WTC11 (cell line): ENCODE measurements around the gene UGT1A4. TPM values are rescaled to one million over a fixed set of nuclear protein-coding genes. Genes with fewer than 3 reads are reported as not detected.

Experiments
- ATAC-seq: fragments of 200-7000 bp; cut with Tn5 transposase; 2 replicates; pipeline ENCODE4 v1.10.0; 2021; ENCODE audit warnings: mild to moderate bottlenecking, moderate library complexity
- CTCF ChIA-PET: fragments of 300-600 bp; sonication (Branson Sonifier 250); formaldehyde crosslinking; loops from one replicate; lab custom pipeline; 2021; ENCODE audit warnings: antibody characterized with exemption; lab: Charles Lee
- POLR2A ChIA-PET: fragments of 350-600 bp; sonication (Branson Sonifier 250); formaldehyde crosslinking; loops from one replicate; lab custom pipeline; 2021; ENCODE audit warnings: antibody characterized with exemption; lab: Charles Lee
- DNase-seq: peaks from one replicate; pipeline ENCODE4 v3.0.0; 2021; ENCODE audit warnings: low spot score
- H3K27ac Mint-ChIP-seq: 2 replicates; pipeline ENCODE4 v1.8.0; 2021; ENCODE audit warnings: mixed read lengths
- H3K27me3 Mint-ChIP-seq: 2 replicates; pipeline ENCODE4 v1.8.0; 2021; ENCODE audit warnings: low read depth, mild to moderate bottlenecking, moderate library complexity, mixed read lengths
- H3K36me3 Mint-ChIP-seq: 2 replicates; pipeline ENCODE4 v1.8.0; 2021; ENCODE audit warnings: mixed read lengths
- H3K4me1 Mint-ChIP-seq: 2 replicates; pipeline ENCODE4 v1.8.0; 2022; ENCODE audit warnings: mixed read lengths
- H3K4me3 Mint-ChIP-seq: 2 replicates; pipeline ENCODE4 v1.8.0; 2021; ENCODE audit warnings: mild to moderate bottlenecking, moderate library complexity, mixed read lengths
- H3K9me3 Mint-ChIP-seq: 2 replicates; pipeline ENCODE4 v1.8.0; 2021; ENCODE audit warnings: mixed read lengths
- GABPB1 ChIP-seq: sonication (generic); formaldehyde crosslinking; IDR thresholded peaks from 2 replicates; pipeline ENCODE4 v1.8.1; 2023; ENCODE audit warnings: mild to moderate bottlenecking, missing genetic modification reagents
- JUN ChIP-seq: sonication (generic); formaldehyde crosslinking; IDR thresholded peaks from 2 replicates; pipeline ENCODE4 v1.8.0; 2023; ENCODE audit warnings: mild to moderate bottlenecking, missing genetic modification reagents
- MXD4 ChIP-seq: fragments of 250-450 bp; sonication (Bioruptor Pico); IDR thresholded peaks from 2 replicates; pipeline ENCODE4 v1.8.0; 2021; ENCODE audit warnings: mild to moderate bottlenecking, moderate library complexity, borderline replicate concordance
- NFATC4 ChIP-seq: fragments of 250-450 bp; sonication (Bioruptor Pico); IDR thresholded peaks from 2 replicates; pipeline ENCODE4 v1.9.0; 2021; ENCODE audit warnings: mild to moderate bottlenecking
- TCF7 ChIP-seq: sonication (generic); formaldehyde crosslinking; IDR thresholded peaks from 2 replicates; pipeline ENCODE4 v1.8.0; 2022; ENCODE audit warnings: mild to moderate bottlenecking, low read depth, missing genetic modification reagents, moderate library complexity
- total RNA-seq: library from RNA; stranded (reverse); gene quantifications from 3 replicates; pipeline ENCODE4 v1.2.3, GENCODE V29; 2021
- TF ChIP-seq, protein P1 (sequence below): fragments of 250-450 bp; sonication (Bioruptor Pico); IDR thresholded peaks from 2 replicates; pipeline ENCODE4 v1.8.0; 2021; ENCODE audit warnings: mild to moderate bottlenecking
- TF ChIP-seq, protein P2 (sequence below): sonication (generic); formaldehyde crosslinking; IDR thresholded peaks from 2 replicates; pipeline ENCODE4 v1.8.0; 2022; ENCODE audit warnings: mild to moderate bottlenecking, missing genetic modification reagents
- TF ChIP-seq, protein P3 (sequence below): sonication (generic); formaldehyde crosslinking; IDR thresholded peaks from 2 replicates; pipeline ENCODE4 v1.8.1; 2023; ENCODE audit warnings: mild to moderate bottlenecking, moderate library complexity, missing genetic modification reagents
- TF ChIP-seq, protein P4 (sequence below): sonication (generic); formaldehyde crosslinking; IDR thresholded peaks from 2 replicates; pipeline ENCODE4 v1.8.1; 2022; ENCODE audit warnings: missing genetic modification reagents, borderline replicate concordance
- TF ChIP-seq, protein P5 (sequence below): sonication (generic); formaldehyde crosslinking; conservative IDR thresholded peaks from 2 replicates; pipeline ENCODE4 v1.8.1; 2023; ENCODE audit warnings: mild to moderate bottlenecking, low read depth, missing genetic modification reagents, moderate library complexity
- TF ChIP-seq, protein P6 (sequence below): fragments of 250-450 bp; sonication (Bioruptor Pico); IDR thresholded peaks from 2 replicates; pipeline ENCODE4 v2.1.2; 2022; ENCODE audit warnings: mild to moderate bottlenecking, moderate library complexity
- TF ChIP-seq, protein P7 (sequence below): sonication (generic); formaldehyde crosslinking; IDR thresholded peaks from 2 replicates; pipeline ENCODE4 v1.8.1; 2023; ENCODE audit warnings: mild to moderate bottlenecking, missing genetic modification reagents
- TF ChIP-seq, protein P8 (sequence below): sonication (generic); formaldehyde crosslinking; IDR thresholded peaks from 2 replicates; pipeline ENCODE4 v1.8.0; 2023; ENCODE audit warnings: missing genetic modification reagents

The UGT1A4 gene
- total RNA-seq, 1 experiment from 2014 or later = 0.22 TPM

DNA sequence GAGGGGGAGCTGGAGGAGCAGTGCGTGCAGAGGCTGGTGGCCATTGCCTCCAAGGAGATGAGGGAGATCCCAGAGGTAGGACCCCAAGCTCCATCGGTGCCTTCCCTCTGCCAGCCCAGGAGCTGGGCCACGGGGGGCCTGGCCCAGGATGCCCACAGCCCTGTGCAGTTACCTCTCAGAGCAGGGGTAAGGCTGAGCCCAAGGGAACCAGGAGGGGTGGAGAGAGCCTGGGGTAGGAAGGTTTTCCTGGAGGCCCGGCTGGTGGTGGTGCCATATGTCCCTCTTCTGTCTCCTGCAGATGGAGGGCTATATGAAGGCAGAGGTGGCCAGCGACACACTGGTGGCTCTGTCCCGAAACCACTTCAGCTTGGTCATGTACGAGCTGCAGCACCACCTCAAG, 71.0 kb downstream of the UGT1A4 start:
- Mint-ChIP-seq H3K27ac (no peak overlapping the region), H3K4me1 (no peaks in the 10 kb centered on the region), H3K9me3 (peaks cover 12% of the 10 kb centered on the region), H3K27me3 (no peaks in the 10 kb centered on the region; the same call in 1 of the 2 replicates), H3K4me3 (no peak overlapping the region), H3K36me3 (no peaks in the 10 kb centered on the region)
- no peak for ATAC-seq
- CTCF ChIA-PET = no interaction called here
- POLR2A ChIA-PET = no interaction called here
- TF ChIP-seq, protein P1, sequence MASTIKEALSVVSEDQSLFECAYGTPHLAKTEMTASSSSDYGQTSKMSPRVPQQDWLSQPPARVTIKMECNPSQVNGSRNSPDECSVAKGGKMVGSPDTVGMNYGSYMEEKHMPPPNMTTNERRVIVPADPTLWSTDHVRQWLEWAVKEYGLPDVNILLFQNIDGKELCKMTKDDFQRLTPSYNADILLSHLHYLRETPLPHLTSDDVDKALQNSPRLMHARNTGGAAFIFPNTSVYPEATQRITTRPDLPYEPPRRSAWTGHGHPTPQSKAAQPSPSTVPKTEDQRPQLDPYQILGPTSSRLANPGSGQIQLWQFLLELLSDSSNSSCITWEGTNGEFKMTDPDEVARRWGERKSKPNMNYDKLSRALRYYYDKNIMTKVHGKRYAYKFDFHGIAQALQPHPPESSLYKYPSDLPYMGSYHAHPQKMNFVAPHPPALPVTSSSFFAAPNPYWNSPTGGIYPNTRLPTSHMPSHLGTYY (CRISPR knock-in tag) = no peak
- TF ChIP-seq, protein P2, sequence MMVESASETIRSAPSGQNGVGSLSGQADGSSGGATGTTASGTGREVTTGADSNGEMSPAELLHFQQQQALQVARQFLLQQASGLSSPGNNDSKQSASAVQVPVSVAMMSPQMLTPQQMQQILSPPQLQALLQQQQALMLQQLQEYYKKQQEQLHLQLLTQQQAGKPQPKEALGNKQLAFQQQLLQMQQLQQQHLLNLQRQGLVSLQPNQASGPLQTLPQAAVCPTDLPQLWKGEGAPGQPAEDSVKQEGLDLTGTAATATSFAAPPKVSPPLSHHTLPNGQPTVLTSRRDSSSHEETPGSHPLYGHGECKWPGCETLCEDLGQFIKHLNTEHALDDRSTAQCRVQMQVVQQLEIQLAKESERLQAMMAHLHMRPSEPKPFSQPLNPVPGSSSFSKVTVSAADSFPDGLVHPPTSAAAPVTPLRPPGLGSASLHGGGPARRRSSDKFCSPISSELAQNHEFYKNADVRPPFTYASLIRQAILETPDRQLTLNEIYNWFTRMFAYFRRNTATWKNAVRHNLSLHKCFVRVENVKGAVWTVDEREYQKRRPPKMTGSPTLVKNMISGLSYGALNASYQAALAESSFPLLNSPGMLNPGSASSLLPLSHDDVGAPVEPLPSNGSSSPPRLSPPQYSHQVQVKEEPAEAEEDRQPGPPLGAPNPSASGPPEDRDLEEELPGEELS = no peak
- TF ChIP-seq, protein P3, sequence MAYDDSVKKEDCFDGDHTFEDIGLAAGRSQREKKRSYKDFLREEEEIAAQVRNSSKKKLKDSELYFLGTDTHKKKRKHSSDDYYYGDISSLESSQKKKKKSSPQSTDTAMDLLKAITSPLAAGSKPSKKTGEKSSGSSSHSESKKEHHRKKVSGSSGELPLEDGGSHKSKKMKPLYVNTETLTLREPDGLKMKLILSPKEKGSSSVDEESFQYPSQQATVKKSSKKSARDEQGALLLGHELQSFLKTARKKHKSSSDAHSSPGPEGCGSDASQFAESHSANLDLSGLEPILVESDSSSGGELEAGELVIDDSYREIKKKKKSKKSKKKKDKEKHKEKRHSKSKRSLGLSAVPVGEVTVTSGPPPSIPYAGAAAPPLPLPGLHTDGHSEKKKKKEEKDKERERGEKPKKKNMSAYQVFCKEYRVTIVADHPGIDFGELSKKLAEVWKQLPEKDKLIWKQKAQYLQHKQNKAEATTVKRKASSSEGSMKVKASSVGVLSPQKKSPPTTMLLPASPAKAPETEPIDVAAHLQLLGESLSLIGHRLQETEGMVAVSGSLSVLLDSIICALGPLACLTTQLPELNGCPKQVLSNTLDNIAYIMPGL (CRISPR knock-in tag) = no peak
- TF ChIP-seq, protein P4, sequence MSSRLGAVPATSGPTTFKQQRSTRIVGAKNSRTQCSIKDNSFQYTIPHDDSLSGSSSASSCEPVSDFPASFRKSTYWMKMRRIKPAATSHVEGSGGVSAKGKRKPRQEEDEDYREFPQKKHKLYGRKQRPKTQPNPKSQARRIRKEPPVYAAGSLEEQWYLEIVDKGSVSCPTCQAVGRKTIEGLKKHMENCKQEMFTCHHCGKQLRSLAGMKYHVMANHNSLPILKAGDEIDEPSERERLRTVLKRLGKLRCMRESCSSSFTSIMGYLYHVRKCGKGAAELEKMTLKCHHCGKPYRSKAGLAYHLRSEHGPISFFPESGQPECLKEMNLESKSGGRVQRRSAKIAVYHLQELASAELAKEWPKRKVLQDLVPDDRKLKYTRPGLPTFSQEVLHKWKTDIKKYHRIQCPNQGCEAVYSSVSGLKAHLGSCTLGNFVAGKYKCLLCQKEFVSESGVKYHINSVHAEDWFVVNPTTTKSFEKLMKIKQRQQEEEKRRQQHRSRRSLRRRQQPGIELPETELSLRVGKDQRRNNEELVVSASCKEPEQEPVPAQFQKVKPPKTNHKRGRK = no peak
- no peak for TF ChIP-seq NFATC4 (CRISPR knock-in tag)
- no peak for TF ChIP-seq GABPB1 (CRISPR knock-in tag)
- TF ChIP-seq, protein P5, sequence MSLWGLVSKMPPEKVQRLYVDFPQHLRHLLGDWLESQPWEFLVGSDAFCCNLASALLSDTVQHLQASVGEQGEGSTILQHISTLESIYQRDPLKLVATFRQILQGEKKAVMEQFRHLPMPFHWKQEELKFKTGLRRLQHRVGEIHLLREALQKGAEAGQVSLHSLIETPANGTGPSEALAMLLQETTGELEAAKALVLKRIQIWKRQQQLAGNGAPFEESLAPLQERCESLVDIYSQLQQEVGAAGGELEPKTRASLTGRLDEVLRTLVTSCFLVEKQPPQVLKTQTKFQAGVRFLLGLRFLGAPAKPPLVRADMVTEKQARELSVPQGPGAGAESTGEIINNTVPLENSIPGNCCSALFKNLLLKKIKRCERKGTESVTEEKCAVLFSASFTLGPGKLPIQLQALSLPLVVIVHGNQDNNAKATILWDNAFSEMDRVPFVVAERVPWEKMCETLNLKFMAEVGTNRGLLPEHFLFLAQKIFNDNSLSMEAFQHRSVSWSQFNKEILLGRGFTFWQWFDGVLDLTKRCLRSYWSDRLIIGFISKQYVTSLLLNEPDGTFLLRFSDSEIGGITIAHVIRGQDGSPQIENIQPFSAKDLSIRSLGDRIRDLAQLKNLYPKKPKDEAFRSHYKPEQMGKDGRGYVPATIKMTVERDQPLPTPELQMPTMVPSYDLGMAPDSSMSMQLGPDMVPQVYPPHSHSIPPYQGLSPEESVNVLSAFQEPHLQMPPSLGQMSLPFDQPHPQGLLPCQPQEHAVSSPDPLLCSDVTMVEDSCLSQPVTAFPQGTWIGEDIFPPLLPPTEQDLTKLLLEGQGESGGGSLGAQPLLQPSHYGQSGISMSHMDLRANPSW (CRISPR knock-in tag) = no peak
- TF ChIP-seq MXD4 (CRISPR knock-in tag) = no peak
- TF ChIP-seq, protein P6, sequence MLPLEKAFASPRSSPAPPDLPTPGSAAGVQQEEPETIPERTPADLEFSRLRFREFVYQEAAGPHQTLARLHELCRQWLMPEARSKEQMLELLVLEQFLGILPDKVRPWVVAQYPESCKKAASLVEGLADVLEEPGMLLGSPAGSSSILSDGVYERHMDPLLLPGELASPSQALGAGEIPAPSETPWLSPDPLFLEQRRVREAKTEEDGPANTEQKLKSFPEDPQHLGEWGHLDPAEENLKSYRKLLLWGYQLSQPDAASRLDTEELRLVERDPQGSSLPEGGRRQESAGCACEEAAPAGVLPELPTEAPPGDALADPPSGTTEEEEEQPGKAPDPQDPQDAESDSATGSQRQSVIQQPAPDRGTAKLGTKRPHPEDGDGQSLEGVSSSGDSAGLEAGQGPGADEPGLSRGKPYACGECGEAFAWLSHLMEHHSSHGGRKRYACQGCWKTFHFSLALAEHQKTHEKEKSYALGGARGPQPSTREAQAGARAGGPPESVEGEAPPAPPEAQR = no peak
- TF ChIP-seq, protein P7, sequence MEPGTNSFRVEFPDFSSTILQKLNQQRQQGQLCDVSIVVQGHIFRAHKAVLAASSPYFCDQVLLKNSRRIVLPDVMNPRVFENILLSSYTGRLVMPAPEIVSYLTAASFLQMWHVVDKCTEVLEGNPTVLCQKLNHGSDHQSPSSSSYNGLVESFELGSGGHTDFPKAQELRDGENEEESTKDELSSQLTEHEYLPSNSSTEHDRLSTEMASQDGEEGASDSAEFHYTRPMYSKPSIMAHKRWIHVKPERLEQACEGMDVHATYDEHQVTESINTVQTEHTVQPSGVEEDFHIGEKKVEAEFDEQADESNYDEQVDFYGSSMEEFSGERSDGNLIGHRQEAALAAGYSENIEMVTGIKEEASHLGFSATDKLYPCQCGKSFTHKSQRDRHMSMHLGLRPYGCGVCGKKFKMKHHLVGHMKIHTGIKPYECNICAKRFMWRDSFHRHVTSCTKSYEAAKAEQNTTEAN (CRISPR knock-in tag) = no peak
- no peak for TF ChIP-seq TCF7 (CRISPR knock-in tag)
- TF ChIP-seq, protein P8, sequence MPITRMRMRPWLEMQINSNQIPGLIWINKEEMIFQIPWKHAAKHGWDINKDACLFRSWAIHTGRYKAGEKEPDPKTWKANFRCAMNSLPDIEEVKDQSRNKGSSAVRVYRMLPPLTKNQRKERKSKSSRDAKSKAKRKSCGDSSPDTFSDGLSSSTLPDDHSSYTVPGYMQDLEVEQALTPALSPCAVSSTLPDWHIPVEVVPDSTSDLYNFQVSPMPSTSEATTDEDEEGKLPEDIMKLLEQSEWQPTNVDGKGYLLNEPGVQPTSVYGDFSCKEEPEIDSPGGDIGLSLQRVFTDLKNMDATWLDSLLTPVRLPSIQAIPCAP (CRISPR knock-in tag) = no peak
- TF ChIP-seq JUN = no peak
- no peak for DNase-seq
